GM18907 (cell line): Measurements from ENCODE around the gene MYLK.
"Not testable (repeated sequence)": the region's sequence is repeated elsewhere in the genome, so short reads cannot be mapped to it uniquely, and the experiment has no call there.

Experiments used
- ATAC-seq: cut with Tn5 transposase; IDR thresholded peaks from one replicate; pipeline ENCODE4 v1.9.1; 2021; ENCODE audit warnings: mild to moderate bottlenecking, moderate library complexity; ENCODE audit not compliant: unreplicated experiment

Gene MYLK

DNA sequence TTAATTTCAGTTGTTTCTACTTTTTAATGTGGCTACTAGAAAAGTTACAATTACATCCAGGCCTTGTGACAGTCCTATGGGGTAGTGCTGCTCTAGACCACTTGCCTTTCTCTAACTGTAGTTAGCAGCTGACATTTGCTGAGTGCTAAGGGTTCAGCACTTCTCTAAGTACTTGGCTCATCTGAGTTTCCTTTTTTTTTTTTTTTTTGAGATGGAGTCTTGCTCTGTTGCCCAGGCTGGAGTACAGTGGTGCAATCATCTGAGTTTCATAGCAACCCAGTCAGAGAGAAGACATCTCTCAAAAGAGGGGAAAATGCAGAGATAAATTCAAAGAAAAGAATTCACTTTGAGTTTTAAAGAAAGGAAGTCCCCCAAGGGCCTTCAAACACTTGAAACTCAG is 130.8 kb downstream of the MYLK start:
- no peak for ATAC-seq

DNA sequence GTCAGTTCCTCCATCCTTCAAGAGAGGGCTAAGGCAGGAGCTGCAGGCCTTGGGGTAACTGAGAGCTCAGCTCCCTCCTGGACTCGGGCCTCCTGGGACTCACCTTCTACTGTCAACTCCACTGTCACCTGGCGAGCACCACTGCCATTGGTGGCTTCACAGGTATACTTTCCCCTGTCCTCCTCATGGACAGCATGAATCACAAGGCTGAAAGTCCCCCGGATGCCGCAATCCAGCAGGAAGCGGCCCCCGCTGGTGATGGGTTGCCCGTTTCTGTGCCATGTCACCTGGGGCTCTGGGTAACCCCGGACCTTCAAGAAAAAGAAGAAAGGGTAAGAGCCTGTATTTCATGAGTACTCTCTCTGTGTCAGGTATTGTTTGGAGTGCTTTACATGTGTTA is 131.9 kb downstream of the MYLK start:
- no peak for ATAC-seq

GRCh38 chr3:123751433-123751832 is 132.7 kb downstream of the MYLK start:
- ATAC-seq, result no peak

- ATAC-seq, result no peak
Observed at GRCh38 chr3:123750659-123751420, 133.3 kb downstream of the MYLK start.

GRCh38 chr3:123750209-123750608 is 133.9 kb downstream of the MYLK start:
- no peak for ATAC-seq

GRCh38 chr3:123749711-123750110 is 134.4 kb downstream of the MYLK start:
- ATAC-seq, result no peak

DNA sequence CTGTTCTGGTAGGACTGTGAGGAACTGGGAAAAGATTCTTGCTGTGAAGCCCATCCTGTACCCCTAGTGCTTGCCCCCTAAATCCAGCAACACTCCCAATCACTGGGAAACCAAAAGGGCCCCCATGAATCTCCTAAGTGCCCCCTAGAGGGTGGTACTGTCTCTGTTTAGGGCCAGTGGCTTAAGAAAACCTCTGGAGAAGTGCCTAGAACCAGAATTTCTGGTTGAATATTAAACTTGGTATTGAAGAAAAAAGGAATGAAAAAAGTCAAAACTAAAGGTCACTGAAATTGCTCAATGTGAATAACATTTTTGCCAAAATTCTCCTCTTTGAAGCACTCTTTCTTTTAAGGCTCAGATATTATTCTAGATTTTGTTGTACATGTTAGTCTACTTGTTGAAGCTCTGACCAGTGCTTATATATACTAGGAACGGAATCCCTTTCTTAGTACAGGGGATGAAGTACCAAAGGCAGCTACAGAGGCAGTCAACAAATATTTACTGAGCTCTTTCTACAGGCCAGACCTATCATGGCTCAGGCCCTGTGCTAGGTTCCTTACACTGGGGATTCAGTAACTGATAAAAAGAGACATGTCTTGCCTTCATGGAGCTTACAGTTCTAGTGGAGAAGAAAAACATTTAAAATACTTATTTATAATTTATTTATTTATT is 138.8 kb downstream of the MYLK start:
- ATAC-seq, result no peak

- ATAC-seq, result no peak
Observed at GRCh38 chr3:123744064-123744463, 140.1 kb downstream of the MYLK start.

- no peak for ATAC-seq
Observed at GRCh38 chr3:123743121-123743520, 141.0 kb downstream of the MYLK start.

DNA sequence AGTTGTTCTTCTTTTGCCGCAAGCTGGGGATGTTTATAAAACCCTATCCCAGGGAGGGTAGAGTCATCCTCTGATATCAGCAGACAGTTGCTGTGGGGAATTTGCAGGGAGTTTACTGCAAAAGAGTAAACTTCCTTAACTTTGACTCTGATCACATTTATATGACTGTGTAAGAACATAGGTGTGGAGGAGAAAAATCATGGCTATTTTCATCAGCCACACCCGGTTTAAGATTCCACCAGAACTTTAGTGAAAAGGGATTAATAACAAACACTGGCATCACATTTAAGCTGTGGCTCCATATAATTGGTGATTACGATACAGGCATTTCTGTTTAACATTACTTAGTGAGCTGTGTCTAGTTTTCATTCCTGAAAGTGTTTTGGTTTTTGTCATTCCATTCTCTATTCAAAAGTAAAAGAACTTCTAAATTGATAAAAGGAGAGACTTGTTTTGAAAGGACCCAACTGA is 143.1 kb downstream of the MYLK start:
- ATAC-seq, result no peak

DNA sequence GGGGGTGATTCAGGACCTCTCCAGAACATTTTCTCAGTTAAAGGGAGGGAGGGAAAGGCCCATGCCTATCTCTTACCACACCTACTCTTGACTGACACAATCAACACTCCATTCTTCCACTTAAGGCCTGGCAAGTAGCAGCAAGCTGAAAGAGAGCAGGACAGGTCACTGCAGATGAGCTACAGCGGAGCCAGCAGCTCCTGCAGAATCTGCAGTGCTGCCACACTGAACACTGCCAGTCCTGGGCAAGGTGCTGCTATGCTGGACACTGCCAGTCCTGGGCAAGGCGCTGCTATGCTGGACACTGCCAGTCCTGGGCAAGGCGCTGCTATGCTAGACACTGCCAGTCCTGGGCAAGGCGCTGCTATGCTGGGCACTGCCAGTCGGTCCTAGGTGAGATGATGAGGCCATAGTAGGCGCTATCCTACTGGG is 143.7 kb downstream of the MYLK start:
- no peak for ATAC-seq

DNA sequence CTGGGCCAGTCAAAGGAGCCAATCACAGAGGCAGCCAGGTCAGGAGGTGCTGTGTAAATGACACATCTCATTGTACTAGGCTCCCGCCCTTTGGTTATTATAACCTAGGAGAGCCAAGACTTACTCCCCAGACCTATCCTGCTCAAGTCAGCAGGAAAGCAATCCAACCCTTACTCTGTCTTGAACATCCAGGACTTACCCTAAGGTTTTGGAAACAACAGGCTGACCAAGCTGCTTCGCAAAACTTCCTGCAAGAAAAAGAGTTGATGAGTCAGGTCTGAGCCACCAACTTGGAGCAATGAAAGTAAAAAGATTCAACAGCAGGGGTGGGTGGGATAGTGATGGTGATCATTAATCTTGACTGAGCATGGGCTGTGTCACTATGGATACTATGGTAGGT is 144.4 kb downstream of the MYLK start:
- ATAC-seq, result no peak

DNA sequence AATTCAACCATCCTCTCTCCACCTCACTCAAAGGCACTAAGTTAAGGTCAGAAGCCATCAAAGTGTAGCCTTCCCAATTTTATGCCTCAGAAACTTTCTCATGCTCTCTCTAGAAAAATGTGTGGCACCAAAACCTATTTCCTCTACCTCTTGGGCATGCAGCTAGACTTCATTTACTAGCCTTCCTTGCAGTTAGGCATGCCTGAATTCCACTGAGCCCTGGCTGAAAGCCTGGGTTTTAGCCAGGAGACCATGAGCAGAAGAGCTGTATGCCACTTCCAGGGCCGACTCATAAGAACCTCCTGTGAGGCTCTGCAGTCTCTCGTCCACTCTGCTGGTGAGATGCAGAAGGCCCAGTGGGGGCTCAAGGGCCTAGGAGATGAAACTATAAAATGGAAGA is 145.0 kb downstream of the MYLK start:
- ATAC-seq, result no peak

DNA sequence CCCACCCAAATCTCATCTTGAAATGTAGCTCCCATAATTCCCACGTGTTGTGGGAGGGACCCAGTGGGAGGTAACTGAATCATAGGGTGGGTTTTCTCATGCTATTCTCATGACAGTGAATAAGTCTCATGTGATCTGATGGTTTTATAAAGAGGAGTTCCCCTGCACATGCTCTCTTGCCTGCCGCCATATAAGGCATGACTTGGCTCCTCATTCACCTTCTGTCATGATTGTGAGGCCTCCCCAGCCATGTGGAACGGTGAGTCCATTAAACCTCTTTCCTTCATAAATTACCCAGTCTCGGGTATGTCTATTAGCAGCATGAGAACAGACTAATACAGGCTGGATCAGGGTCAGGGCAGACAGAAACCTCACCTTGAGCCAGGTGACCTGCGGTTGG is 145.6 kb downstream of the MYLK start:
- not testable (repeated sequence) for ATAC-seq

GRCh38 chr3:123737168-123737567 is 147.0 kb downstream of the MYLK start:
- no peak for ATAC-seq

DNA sequence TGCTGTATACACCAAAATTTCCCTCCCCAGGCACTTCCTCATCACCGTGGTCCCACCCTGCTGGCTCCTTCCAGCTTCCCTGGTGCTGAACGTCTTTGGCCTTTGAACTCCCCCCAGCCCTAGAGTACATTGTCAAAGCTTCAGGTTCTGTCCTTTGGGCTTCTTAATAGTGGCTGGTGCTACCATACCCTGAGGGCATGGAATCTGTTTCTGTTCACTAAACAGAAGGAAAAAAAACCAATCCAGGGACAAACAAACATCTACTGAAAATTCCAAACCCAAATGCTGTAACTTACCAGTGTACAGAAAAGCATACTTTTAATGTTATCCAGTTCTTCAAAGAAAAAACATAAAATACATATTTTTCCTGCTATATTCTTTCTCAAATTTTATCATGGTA is 148.7 kb downstream of the MYLK start:
- no peak for ATAC-seq

GRCh38 chr3:123734527-123734902 is 149.6 kb downstream of the MYLK start:
- no peak for ATAC-seq

GRCh38 chr3:123733805-123734526 is 150.2 kb downstream of the MYLK start:
- no peak for ATAC-seq

- no peak for ATAC-seq
Observed at GRCh38 chr3:123733341-123733740, 150.8 kb downstream of the MYLK start.

DNA sequence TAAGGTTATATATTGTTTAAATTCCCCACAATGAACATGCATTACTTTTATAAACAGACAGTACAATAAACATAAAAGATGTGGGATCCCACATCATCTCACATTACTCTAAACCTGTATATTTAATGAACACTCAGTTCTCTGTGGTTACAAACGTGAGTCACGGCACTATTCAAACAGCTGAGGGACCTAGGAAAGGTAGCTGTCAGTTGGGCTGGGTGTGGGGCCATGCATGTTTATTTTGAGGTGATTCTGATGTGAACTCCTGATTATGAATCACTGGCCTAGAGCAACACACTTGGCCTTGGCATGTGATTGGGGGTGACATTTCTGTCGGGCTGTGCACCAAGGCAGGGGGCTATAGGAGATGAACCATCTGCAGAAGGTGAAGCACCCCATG is 151.7 kb downstream of the MYLK start:
- ATAC-seq, result no peak

- no peak for ATAC-seq
Observed at GRCh38 chr3:123730829-123731228, 153.3 kb downstream of the MYLK start.

DNA sequence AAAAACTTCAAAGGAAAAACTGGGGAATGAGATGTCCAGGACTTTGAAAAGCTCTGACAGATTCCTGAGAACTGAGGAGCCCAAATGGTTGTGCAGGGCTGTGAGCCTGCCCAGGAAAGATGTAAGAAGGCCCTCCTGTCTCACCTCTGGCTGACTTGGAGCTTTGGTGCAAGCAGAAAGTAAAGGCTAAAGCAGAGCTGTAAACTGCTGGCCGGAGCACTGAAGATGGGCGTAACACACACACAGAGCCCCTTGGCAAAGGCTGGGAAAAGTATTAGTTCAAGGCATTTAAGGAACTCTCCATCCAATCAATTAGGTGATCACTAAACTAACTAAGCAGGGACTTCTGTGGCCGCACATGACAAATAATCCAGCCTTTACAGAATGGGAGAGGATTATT is 155.1 kb downstream of the MYLK start:
- ATAC-seq, result no peak
